ENCODE results near the gene TRIP13. TPM values are rescaled to one million over a fixed set of nuclear protein-coding genes. Genes with fewer than 3 reads are reported as not detected.

Gene TRIP13
- total and polyA plus RNA-seq, 9 of the 15 experiments (the other 6 are each of a cell fraction or from before 2014, with no cell fraction given), result 24.1 to 116 (median 53.2) TPM

GRCh38 chr5:963673-964531 is 71.2 kb downstream of the TRIP13 start (continued):
- TF ChIP-seq ZNF280B (CRISPR knock-in tag; IDR thresholded peaks at IDR 0.05), result no peak
- TF ChIP-seq MEF2A (IDR thresholded peaks at IDR 0.05; ENCODE audit: control insufficient read depth, low read depth, low read length), result no peak
- TF ChIP-seq RBM22 (IDR thresholded peaks at IDR 0.05; ENCODE audit: low read depth, low read length, poor library complexity, severe bottlenecking), result no peak
- TF ChIP-seq THRB (CRISPR knock-in tag; conservative IDR thresholded peaks at IDR 0.05), result no peak
- TF ChIP-seq ZNF253 (CRISPR knock-in tag; conservative IDR thresholded peaks at IDR 0.05), result no peak
- TF ChIP-seq SMARCB1 (IDR thresholded peaks at IDR 0.05; ENCODE audit: insufficient read length, low read depth), result no peak
- peak; percentile 50 for TF ChIP-seq CEBPG (CRISPR knock-in tag; IDR thresholded peaks at IDR 0.05)
- peak in 1 of 2 experiments; percentile 37; a peak in 1 of 4 replicates for TF ChIP-seq CEBPG (tag; conservative IDR thresholded peaks at IDR 0.05 in 1 of 2, IDR thresholded peaks at IDR 0.05 in 1 of 2)
- TF ChIP-seq NFRKB (IDR thresholded peaks at IDR 0.05; ENCODE audit: low read depth), result no peak
- TF ChIP-seq ELK1 (CRISPR knock-in tag; IDR thresholded peaks at IDR 0.05), result no peak

Data from K562 (cell line).